ENCODE results near the gene MDM4.
A peak's percentile ranks its signal among the peaks of the same experiment; 100 is the strongest.
"Not testable (repeated sequence)": the region's sequence is repeated elsewhere in the genome, so short reads cannot be mapped to it uniquely, and the experiment has no call there.

The MDM4 gene

DNA sequence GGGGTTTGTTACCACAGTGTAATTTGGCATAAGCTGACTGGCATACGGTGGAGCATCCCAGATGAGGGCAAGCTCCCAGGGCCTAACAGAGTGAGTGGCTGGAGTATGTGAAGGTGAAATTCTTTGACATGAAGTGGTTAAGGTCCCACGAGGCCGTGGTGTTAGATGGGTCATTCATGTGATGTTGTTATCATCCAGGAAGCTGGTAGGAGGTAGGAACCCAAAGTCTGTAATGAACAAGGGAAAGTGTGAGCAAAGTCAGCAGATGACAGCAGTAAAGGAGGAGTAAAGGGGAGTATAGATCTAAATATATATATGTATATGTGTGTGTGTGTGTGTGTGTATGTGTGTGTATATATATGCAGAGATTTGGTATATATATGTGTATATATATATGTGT, 47.6 kb downstream of the MDM4 start:
- no peak for DNase-seq

DNA sequence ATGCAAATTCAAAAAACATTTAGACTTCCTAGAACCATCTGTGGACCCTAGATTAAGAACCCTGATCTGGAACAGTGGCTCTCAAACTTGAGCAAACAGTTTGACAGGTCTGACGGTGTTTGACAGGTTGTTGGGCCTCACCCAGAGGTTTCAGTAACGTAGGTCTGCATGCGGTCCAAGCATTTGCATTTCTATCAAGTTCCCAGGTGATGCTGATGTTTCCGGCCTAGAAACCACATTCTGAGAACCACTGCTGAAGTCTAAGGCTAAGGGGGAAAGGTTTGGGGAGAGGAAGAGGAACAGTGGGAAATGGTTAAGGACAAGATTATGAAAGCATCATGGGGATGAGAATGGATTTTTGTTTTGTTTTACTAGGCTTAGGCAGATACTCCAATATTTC, 48.6 kb downstream of the MDM4 start:
- no peak for DNase-seq

GRCh38 chr1:204565617-204566582, 49.7 kb downstream of the MDM4 start:
- DNase-seq, result peak in 1 of 2 donors; percentile 86

DNA sequence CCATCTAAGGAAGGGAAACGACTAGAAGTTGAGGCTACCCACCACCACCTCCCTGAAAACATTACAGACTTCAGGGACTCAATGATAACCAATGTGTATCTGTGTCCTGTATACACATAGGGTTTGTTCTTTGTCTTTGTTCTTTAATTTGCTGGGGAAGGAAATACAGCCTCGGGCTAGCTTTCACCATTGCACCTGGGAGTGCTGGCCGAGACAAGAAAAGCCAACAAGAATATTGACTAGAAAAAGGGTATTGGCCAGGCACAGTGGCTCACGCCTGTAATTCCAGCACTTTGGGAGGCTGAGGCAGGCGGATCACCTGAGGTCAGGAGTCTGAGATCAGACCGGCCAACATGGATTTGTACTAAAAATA, 50.4 kb downstream of the MDM4 start:
- DNase-seq, result no peak

DNA sequence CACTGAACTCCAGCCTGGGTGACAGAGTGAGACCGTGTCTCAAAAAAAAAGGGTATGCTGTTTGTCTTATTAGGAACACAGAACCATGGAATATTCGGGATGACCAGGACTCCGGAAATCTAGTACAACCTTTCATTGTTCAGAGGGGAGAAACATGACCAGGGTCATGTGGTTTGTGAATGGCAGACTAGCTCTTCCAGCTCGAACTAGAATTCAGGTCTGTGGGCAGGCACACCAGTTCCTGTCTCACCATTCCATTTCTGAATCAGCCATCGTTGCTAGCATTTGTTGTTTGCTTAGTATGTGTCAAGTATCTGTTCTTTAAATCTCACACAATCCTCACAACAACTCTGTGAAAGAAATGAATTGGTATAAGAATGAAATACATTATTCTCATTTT, 50.9 kb downstream of the MDM4 start:
- no peak for DNase-seq

DNA sequence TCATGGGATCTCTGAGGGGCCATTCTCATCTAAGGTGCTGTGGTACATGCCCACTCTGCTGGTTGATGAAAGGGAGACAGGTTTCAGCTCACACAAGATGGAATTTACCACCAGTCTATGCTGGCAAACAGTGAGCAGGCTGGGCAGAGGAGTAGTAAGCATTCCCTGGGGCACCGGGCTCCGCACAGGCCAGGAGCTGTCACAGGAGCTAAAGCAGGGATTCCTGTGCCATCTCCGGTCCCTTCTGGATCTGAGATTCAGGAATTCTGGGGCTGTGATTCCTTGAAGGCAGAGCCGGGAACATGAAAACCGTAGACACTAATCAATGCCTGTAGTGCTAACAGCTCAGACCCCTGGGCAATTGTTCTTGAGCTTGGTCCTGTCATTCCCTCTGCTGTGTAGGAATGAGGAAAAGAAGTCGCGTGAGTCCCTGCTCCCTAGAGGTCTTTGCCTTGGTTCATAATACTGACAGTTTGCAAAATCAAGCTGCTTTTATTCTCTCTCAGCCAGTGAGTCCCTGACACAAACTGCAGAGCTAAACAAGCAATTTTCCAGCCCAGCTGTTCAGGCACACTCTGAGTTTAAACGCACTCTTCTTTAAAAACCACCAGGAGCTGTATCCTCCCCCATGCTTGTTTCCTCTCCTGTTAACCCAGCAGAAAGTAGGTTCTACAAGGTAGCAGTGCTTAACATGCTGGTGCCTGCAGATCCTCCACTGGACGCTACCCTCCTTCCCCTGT, 52.5 kb downstream of the MDM4 start:
- no peak for DNase-seq

GRCh38 chr1:204569478-204569877, 53.3 kb downstream of the MDM4 start:
- DNase-seq, result no peak

- DNase-seq, result not testable (repeated sequence)
These were observed 53.8 kb downstream of the MDM4 start for GRCh38 chr1:204570021-204570420.

GRCh38 chr1:204571128-204571527, 54.9 kb downstream of the MDM4 start:
- DNase-seq, result no peak

- no peak for DNase-seq
These were observed 55.4 kb downstream of the MDM4 start for GRCh38 chr1:204571631-204572030.

DNA sequence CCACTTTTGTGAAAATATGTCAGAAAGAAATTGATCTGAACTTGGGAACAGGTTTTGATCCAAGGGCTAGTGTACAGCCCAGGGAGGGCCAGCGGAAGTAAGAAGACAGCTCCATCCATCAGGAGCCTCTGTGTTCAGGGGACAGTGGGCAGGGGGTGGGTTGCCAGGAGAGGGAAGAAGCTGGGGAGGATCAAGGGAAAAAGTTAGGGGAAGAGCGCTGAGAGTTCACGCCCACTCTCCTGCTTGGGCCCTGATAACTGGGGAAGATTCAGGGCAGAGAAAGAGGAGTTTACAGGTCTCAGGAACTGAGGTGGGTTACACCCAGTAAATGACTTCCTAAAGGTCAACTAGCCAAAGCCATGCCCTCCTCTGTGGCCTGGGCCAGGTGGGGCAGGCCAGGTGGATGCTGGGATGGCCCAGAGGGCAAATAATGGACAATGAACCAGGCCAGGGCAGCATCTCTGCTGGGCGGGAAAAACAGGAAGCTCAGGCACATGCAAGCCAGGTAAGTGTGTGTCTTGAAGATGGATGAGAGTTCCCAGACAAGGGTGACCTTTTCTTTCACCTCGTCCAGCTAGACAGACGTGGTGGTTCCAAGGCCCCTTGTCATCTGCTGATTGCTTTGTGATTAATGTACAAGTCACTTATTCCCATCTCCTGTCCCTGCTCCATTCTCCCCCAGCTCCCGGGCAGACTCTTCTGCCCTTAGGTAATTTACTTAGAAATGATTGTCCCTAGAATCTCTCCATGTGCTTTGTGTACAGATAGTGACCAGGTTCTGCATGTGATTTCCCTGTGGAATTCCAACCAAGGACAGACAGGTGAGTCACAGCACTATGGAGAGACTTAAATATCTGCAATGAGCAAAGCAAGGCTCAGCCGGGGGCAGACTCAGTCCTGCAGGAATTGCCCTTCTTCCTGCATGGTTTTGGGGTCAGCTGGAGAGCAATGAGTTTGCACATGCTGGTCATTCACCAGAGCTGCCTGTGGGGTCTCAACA, 57.0 kb downstream of the MDM4 start:
- DNase-seq, result no peak

- DNase-seq, result no peak
These were observed 58.0 kb downstream of the MDM4 start for GRCh38 chr1:204574016-204574864.

DNA sequence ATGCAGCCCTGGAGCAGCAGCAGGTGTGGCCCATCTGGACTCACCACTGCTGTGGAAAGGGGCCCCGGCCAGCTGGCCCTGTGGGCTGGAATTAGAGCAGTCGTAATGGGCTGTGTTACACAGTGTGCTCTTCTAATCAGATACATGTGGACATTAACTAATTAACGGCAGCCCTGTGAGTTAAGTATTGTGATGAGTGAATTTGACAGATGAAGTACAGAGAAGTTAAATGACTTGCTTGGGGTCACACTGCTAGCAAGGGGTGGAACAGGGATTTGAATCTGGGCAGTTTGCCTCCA, 58.6 kb downstream of the MDM4 start:
- no peak for DNase-seq

GRCh38 chr1:204575221-204576190, 59.3 kb downstream of the MDM4 start:
- no peak for DNase-seq

DNA sequence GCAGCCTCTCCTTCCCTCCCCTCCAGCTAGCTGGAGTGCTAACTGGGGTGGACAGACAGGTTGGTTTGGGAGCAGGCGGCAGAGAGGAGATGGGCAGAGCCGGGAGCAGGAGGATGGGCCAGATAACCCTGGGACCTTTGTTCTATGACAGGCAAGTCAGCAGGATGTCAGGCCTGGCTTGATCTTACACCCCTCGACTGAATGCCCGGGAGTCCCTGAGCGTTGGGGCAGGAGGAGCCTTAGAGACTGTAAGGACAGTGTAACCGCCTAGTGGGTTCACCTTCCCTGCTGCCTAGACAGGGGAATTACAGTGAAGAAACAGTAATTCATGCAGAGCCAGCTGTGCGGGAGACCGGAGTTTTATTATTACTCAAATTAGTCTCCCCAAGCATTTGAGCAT, 60.2 kb downstream of the MDM4 start:
- no peak for DNase-seq

DNA sequence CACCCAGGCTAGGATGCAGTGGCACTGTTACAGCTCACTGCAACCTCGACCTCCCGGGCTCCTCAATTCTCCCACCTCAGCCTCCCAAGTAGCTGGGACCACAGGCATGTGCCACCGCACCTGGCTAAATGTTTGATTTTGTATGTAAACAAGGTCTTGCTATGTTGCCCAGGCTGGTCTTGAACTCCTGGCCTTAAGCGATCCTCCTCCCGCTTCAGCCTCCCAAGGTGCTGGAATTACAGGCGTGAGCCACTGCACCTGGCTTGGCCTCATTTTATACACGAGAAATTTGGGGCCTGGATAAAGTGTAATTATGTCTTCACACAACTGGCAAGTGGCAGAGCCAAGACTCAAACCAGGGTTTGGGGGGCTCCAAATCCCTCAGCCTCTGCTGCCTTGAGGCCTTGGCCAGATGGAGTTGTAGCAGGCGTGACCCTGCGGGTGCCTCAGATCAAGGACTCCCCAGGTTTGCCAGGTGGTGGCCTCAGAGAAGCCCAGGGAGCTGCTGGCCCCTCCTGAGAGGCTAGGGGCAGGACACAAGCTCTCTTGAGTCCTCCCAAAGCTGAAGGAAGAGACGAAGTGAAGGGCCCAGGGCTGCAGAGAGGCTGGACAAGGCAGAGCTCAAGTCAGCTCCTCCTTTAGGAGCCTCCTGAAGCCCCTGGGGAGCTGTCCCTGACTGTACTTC, 61.7 kb downstream of the MDM4 start:
- no peak for DNase-seq

- peak in 1 of 2 donors; percentile 30 for DNase-seq
These were observed 62.9 kb downstream of the MDM4 start for GRCh38 chr1:204578867-204579664.

DNA sequence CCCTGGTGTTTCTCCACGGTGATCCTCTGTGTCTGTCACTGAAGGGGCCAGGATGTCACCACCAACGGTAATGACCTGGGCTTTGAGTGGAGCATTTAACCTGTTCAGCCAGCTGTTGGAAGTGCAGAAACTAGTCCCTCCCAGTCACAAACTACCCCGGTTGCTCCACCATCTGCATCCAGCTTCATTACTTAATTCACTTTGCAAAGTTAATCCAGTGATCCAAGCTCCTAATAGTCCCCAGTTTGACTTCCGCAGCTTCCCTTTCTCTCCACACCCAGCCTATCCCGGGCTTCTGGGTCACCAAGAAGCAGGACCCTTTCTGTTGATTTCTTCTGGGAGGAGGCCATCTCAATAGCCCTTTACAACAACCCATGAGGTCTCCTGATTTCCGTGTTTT, 63.5 kb downstream of the MDM4 start:
- no peak for DNase-seq

DNA sequence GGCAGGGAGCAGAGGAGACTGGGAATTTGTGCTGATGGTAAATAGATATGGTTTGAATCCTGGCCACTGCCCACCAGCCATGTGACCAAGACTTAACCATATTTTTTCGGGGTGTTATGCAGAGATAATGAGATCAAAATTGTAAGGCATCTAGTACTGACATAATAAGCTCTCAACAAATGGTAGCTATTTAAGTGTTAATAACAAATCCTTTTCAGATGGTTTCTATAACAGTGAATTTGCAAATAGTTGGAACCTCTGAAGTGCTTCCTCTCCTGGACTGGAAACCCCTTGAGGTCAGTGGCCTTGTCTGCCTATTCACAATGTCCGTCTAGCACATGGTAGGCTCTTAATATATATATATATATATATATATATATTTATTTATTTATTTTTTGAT, 64.7 kb downstream of the MDM4 start:
- DNase-seq, result no peak
